ENCODE results near the gene EML4.
"Not testable (repeated sequence)": the region's sequence is repeated elsewhere in the genome, so short reads cannot be mapped to it uniquely, and the experiment has no call there.

The EML4 gene

GRCh38 chr2:42164046-42164445, 5.1 kb upstream of the EML4 start:
- Histone ChIP-seq H3K27ac (ENCODE audit: low read length) (no peak overlapping the region), H3K9me3 (ENCODE audit: control insufficient read depth in 2 of 2, low read length in 2 of 2) (no peaks in the 10 kb centered on the region), H3K27me3 (ENCODE audit: control insufficient read depth in 1 of 2, insufficient read depth in 2 of 2, low read length in 2 of 2) (peaks cover 0 to 2% of the 10 kb centered on the region in 2 donors), H3K9ac (ENCODE audit: low read length in 2 of 2) (no peak overlapping the region), H3K4me3 (ENCODE audit: low read length in 2 of 2) (no peak overlapping the region), H3K36me3 (ENCODE audit: control insufficient read depth in 2 of 2, insufficient read depth in 2 of 2, low read length in 2 of 2) (no peaks in the 10 kb centered on the region), H3K4me1 (ENCODE audit: control insufficient read depth, insufficient read depth, low read length) (peaks cover 5% of the 10 kb centered on the region)

- Histone ChIP-seq H3K27me3 (ENCODE audit: control insufficient read depth in 1 of 2, insufficient read depth in 2 of 2, low read length in 2 of 2) (peaks cover 0 to 2% of the 10 kb centered on the region in 2 donors), H3K9me3 (ENCODE audit: control insufficient read depth in 2 of 2, low read length in 2 of 2) (no peaks in the 10 kb centered on the region), H3K9ac (ENCODE audit: low read length in 2 of 2) (no peak overlapping the region), H3K4me3 (ENCODE audit: low read length in 2 of 2) (no peak overlapping the region), H3K4me1 (ENCODE audit: control insufficient read depth, insufficient read depth, low read length) (peaks cover 8% of the 10 kb centered on the region), H3K36me3 (ENCODE audit: control insufficient read depth in 2 of 2, insufficient read depth in 2 of 2, low read length in 2 of 2) (no peaks in the 10 kb centered on the region), H3K27ac (ENCODE audit: low read length) (no peak overlapping the region)
Observed at GRCh38 chr2:42164971-42165370, 4.2 kb upstream of the EML4 start.

DNA sequence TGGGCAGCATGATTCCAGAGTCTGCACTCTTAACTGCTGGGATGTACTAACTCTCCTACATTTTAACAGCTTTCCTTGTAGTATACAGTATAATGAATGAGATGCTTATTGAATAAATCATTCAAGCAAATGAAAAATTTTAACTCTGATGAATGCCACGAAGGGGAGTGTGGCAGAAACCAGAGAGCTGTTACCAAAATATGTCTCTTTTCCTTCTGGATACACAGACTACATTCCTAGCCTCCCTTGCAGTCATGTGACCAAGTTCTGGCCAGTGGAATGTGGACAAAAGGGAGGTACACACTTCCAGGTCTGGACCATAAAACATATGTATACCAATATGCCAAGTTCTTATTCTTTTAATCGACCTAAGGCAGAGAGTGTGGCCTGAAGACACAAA, 1.7 kb upstream of the EML4 start:
- Histone ChIP-seq H3K4me3 (ENCODE audit: low read length in 2 of 2) (no peak overlapping the region), H3K9me3 (ENCODE audit: control insufficient read depth in 2 of 2, low read length in 2 of 2) (no peaks in the 10 kb centered on the region), H3K36me3 (ENCODE audit: control insufficient read depth in 2 of 2, insufficient read depth in 2 of 2, low read length in 2 of 2) (no peaks in the 10 kb centered on the region), H3K9ac (ENCODE audit: low read length in 2 of 2) (no peak overlapping the region), H3K27me3 (ENCODE audit: control insufficient read depth in 1 of 2, insufficient read depth in 2 of 2, low read length in 2 of 2) (peaks cover 0 to 1% of the 10 kb centered on the region in 2 donors), H3K27ac (ENCODE audit: low read length) (no peak overlapping the region), H3K4me1 (ENCODE audit: control insufficient read depth, insufficient read depth, low read length) (peaks cover 10% of the 10 kb centered on the region)

DNA sequence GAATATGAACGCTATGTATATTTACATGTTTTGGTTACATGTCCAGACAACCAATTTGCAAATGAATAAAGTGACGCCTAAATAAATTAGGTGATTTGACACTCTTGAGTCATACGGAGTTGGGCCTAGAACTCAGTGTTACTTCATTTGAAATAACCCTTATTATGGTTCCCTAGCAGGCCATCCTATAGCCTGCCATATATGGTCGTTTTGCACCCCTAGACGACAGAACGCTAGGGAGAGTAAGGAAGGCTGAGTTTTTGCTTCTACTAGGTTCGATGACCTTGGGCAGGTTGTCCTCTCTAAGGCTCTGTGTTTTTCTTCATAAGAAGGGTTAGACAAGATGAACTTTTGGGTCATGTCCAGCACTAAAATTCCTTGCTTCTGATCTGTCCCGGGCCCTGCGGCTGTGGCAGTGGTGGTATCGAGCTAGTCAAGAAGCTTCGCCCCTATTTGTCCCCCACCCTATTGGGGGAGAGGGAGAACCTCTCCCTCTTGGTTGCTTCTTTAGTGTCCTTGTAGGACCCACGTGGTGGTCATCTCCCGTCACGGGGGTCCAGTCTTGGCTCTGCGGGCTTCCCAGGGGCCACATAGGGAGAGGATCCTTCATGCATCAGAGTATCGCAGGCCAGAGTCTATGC, 574 bp upstream of the EML4 start:
- peak overlapping the region; percentile 33 to 65 for H3K4me3 ChIP-seq (ENCODE audit: low read length in 2 of 2)
- peak overlapping the region in 1 of 2 donors; percentile 21 for H3K9ac ChIP-seq (ENCODE audit: low read length in 2 of 2)
- H3K9me3 ChIP-seq (ENCODE audit: control insufficient read depth in 2 of 2, low read length in 2 of 2), result no peaks in the 10 kb centered on the region
- no peaks in the 10 kb centered on the region for H3K27me3 ChIP-seq (ENCODE audit: control insufficient read depth in 1 of 2, insufficient read depth in 2 of 2, low read length in 2 of 2)
- peaks cover 10% of the 10 kb centered on the region for H3K4me1 ChIP-seq (ENCODE audit: control insufficient read depth, insufficient read depth, low read length)
- peak overlapping the region; percentile 53 for H3K27ac ChIP-seq (ENCODE audit: low read length)
- no peaks in the 10 kb centered on the region for H3K36me3 ChIP-seq (ENCODE audit: control insufficient read depth in 2 of 2, insufficient read depth in 2 of 2, low read length in 2 of 2)

DNA sequence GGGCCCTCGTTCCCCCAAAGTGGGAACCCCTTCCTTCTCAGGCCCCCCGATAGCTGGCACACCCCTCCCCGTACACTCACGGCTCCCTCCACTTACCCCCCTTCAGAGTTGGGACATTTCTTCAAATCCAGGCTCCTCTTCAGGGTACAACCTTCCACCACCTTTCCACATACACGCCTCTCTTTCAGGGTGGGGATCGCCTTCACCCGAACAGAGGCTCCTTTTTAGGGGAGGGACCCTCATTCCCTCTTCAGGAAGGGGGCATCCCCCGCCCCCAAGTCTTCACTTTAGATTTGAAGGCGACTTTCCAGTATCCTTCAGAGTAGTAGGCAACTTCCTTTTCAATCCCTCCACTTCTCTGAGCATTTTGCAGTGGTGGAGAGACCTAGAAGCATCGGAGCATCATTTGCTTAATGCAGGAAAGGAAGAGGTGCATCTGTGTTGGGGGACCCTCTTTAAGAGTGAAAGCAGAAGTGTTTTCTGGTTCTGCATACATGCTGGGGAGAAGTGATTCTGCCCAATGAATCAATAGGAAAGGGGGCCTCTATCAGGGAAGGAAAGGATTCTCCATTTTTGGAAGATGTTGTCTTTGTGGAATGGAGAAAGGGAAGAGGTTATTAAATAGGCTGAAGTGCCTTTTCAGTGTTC, 845 bp downstream of the EML4 start:
- Histone ChIP-seq H3K36me3 (ENCODE audit: control insufficient read depth in 2 of 2, insufficient read depth in 2 of 2, low read length in 2 of 2) (no peaks in the 10 kb centered on the region), H3K4me3 (ENCODE audit: low read length in 2 of 2) (peak overlapping the region; percentile 80 to 85), H3K4me1 (ENCODE audit: control insufficient read depth, insufficient read depth, low read length) (peaks cover 10% of the 10 kb centered on the region), H3K27me3 (ENCODE audit: control insufficient read depth in 1 of 2, insufficient read depth in 2 of 2, low read length in 2 of 2) (no peaks in the 10 kb centered on the region), H3K9me3 (ENCODE audit: control insufficient read depth in 2 of 2, low read length in 2 of 2) (no peaks in the 10 kb centered on the region), H3K9ac (ENCODE audit: low read length in 2 of 2) (peak overlapping the region; percentile 75 to 83), H3K27ac (ENCODE audit: low read length) (peak overlapping the region; percentile 66)

DNA sequence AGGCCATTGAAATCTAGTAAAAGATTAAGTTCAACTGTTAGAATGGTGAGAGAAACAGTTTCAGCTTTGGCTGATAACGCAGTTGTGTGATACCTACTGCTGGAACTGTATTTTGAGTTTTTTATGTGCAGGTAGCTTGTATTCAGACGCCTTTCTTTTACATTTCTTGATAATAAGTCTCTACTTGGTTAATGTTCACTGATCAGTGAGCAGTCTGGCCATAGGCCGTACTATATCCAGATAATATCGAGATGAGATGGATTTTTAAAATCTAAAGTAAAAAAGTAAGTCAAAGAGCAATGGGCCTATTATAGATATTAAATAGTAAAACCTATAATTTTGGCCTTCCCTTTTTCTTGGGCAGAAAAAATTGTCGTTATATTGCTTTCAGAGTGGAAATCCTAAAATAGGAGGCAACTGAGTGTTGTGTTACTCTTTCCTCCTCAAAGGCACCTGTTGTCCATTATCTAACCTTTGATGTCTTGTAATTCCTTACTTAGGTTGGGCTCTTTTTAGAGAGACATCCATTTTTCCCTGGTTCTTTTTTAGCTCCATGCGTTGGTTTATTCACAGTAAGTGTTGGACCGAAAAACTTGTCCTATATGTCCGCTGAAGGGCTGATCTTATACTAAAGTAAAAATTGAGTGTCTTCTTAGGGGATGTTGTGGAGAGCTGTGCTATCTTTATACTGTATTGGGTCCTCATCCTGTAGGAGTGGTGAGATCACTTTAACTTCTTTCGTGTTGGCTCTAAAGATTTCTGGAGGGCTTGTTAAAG, 1.7 kb downstream of the EML4 start:
- Histone ChIP-seq H3K27ac (ENCODE audit: low read length) (no peak overlapping the region), H3K4me3 (ENCODE audit: low read length in 2 of 2) (peak overlapping the region; percentile 80 to 85)

GRCh38 chr2:42171396-42171980, 2.3 kb downstream of the EML4 start:
- no peaks in the 10 kb centered on the region for H3K9me3 ChIP-seq (ENCODE audit: control insufficient read depth in 2 of 2, low read length in 2 of 2)
- H3K9ac ChIP-seq (ENCODE audit: low read length in 2 of 2), result no peak overlapping the region
- H3K4me1 ChIP-seq (ENCODE audit: control insufficient read depth, insufficient read depth, low read length), result peaks cover 10% of the 10 kb centered on the region
- no peaks in the 10 kb centered on the region for H3K27me3 ChIP-seq (ENCODE audit: control insufficient read depth in 1 of 2, insufficient read depth in 2 of 2, low read length in 2 of 2)
- no peak overlapping the region for H3K27ac ChIP-seq (ENCODE audit: low read length)
- peak overlapping the region; percentile 9 to 27 for H3K4me3 ChIP-seq (ENCODE audit: low read length in 2 of 2)
- no peaks in the 10 kb centered on the region for H3K36me3 ChIP-seq (ENCODE audit: control insufficient read depth in 2 of 2, insufficient read depth in 2 of 2, low read length in 2 of 2)

More for the DNA sequence above, 1.7 kb downstream of the EML4 start:
- Histone ChIP-seq H3K27me3 (ENCODE audit: control insufficient read depth in 1 of 2, insufficient read depth in 2 of 2, low read length in 2 of 2) (no peaks in the 10 kb centered on the region), H3K36me3 (ENCODE audit: control insufficient read depth in 2 of 2, insufficient read depth in 2 of 2, low read length in 2 of 2) (no peaks in the 10 kb centered on the region), H3K9me3 (ENCODE audit: control insufficient read depth in 2 of 2, low read length in 2 of 2) (no peaks in the 10 kb centered on the region), H3K9ac (ENCODE audit: low read length in 2 of 2) (peak overlapping the region in 1 of 2 donors; percentile 83), H3K4me1 (ENCODE audit: control insufficient read depth, insufficient read depth, low read length) (peaks cover 10% of the 10 kb centered on the region)

- Histone ChIP-seq H3K4me3 (ENCODE audit: low read length in 2 of 2) (no peak overlapping the region), H3K27ac (ENCODE audit: low read length) (no peak overlapping the region), H3K27me3 (ENCODE audit: control insufficient read depth in 1 of 2, insufficient read depth in 2 of 2, low read length in 2 of 2) (no peaks in the 10 kb centered on the region), H3K4me1 (ENCODE audit: control insufficient read depth, insufficient read depth, low read length) (peaks cover 10% of the 10 kb centered on the region), H3K9ac (ENCODE audit: low read length in 2 of 2) (no peak overlapping the region), H3K36me3 (ENCODE audit: control insufficient read depth in 2 of 2, insufficient read depth in 2 of 2, low read length in 2 of 2) (no peaks in the 10 kb centered on the region), H3K9me3 (ENCODE audit: control insufficient read depth in 2 of 2, low read length in 2 of 2) (no peaks in the 10 kb centered on the region)
Observed at GRCh38 chr2:42172020-42172419, 2.9 kb downstream of the EML4 start.

GRCh38 chr2:42172566-42172965, 3.4 kb downstream of the EML4 start:
- H3K9ac ChIP-seq (ENCODE audit: low read length in 2 of 2), result no peak overlapping the region
- peaks cover 10% of the 10 kb centered on the region for H3K4me1 ChIP-seq (ENCODE audit: control insufficient read depth, insufficient read depth, low read length)
- H3K4me3 ChIP-seq (ENCODE audit: low read length in 2 of 2), result no peak overlapping the region
- H3K27ac ChIP-seq (ENCODE audit: low read length), result no peak overlapping the region
- no peaks in the 10 kb centered on the region for H3K36me3 ChIP-seq (ENCODE audit: control insufficient read depth in 2 of 2, insufficient read depth in 2 of 2, low read length in 2 of 2)
- no peaks in the 10 kb centered on the region for H3K27me3 ChIP-seq (ENCODE audit: control insufficient read depth in 1 of 2, insufficient read depth in 2 of 2, low read length in 2 of 2)
- no peaks in the 10 kb centered on the region for H3K9me3 ChIP-seq (ENCODE audit: control insufficient read depth in 2 of 2, low read length in 2 of 2)

DNA sequence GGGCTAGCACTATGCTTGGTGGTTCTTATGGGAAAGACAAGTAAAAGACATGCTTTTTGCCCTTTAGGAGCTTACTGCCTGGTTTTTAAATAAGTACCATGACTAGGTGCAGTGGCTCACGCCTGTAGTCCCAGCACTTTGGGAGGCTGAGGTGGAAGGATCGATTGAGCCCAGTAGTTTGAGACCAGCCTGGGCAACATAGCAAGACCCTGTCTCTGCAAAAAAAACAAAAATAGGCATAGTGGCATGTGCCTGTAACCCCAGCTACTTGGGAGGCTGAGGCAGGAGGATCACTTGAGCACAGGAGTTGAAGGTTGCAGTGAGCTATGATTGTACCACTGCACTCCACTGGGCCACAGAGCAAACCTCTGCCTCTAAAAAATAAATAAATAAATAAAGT, 4.3 kb downstream of the EML4 start:
- not testable (repeated sequence) for H3K4me3 ChIP-seq (ENCODE audit: low read length in 2 of 2); H3K9ac ChIP-seq (ENCODE audit: low read length in 2 of 2); H3K27me3 ChIP-seq (ENCODE audit: control insufficient read depth in 1 of 2, insufficient read depth in 2 of 2, low read length in 2 of 2); H3K36me3 ChIP-seq (ENCODE audit: control insufficient read depth in 2 of 2, insufficient read depth in 2 of 2, low read length in 2 of 2); H3K9me3 ChIP-seq (ENCODE audit: control insufficient read depth in 2 of 2, low read length in 2 of 2); H3K27ac ChIP-seq (ENCODE audit: low read length)
- H3K4me1 ChIP-seq (ENCODE audit: control insufficient read depth, insufficient read depth, low read length), result peaks cover 10% of the 10 kb centered on the region

All from stomach smooth muscle (tissue), 2 donors.